CD14-positive monocyte (primary cell): ENCODE measurements around the gene RNF20. TPM values are rescaled to one million over a fixed set of nuclear protein-coding genes. Genes with fewer than 3 reads are reported as not detected.

Experiments used
- DNase-seq, 3 donors: peaks; one replicate each; pipeline ENCODE4 v3.0.0-alpha.2; 2011 to 2022
- H2AFZ ChIP-seq: 2 replicates; pipeline ENCODE4 v1.6.0; 2012; ENCODE audit warnings: mild to moderate bottlenecking, low read depth, low read length, inconsistent platforms; ENCODE audit not compliant: insufficient read depth, poor library complexity, severe bottlenecking
- H3K27ac ChIP-seq, 2 donors: 1 replicate in 1 of 2; 2 replicates in 1 of 2; pipeline ENCODE4 v1.5.1; 2012 to 2013; ENCODE audit warnings: low read length in 2 of 2, control low read depth in 1 of 2, inconsistent platforms in 1 of 2, low read depth in 1 of 2, mild to moderate bottlenecking in 1 of 2
- H3K27me3 ChIP-seq, 2 donors: one replicate each; pipeline versions ENCODE4 v1.6.0 to v1.6.1; 2011 to 2013; ENCODE audit warnings: low read length in 2 of 2; ENCODE audit not compliant: control insufficient read depth in 2 of 2, insufficient read depth in 2 of 2
- H3K36me3 ChIP-seq, 2 donors: replicated peaks in 1 of 2; 1 replicate in 1 of 2; 2 replicates in 1 of 2; pipeline versions ENCODE4 v1.5.1 to v1.6.1; 2012 to 2013; ENCODE audit warnings: low read length in 2 of 2, control low read depth in 1 of 2, inconsistent platforms in 1 of 2, mild to moderate bottlenecking in 1 of 2; ENCODE audit not compliant: insufficient read depth in 2 of 2, control insufficient read depth in 1 of 2
- H3K4me1 ChIP-seq, 2 donors: 1 replicate in 1 of 2; 2 replicates in 1 of 2; pipeline versions ENCODE4 v1.5.1 to v1.6.1; 2012 to 2013; ENCODE audit warnings: low read length in 2 of 2, control low read depth in 1 of 2, inconsistent platforms in 1 of 2, mild to moderate bottlenecking in 1 of 2, moderate library complexity in 1 of 2; ENCODE audit not compliant: insufficient read depth in 2 of 2, control insufficient read depth in 1 of 2
- H3K4me2 ChIP-seq: replicated peaks from 2 replicates; pipeline ENCODE3; 2012; ENCODE audit warnings: low read length, moderate library complexity, mild to moderate bottlenecking; ENCODE audit not compliant: poor library complexity, severe bottlenecking; ENCODE audit errors: extremely low read depth
- H3K4me3 ChIP-seq, 3 experiments: fragments of 200-600 bp in 1 of 3; sonication (generic) in 1 of 3; replicated peaks in 1 of 3; 1 replicate in 2 of 3; 2 replicates in 1 of 3; pipeline ENCODE4 v1.5.1; 2011 to 2013; ENCODE audit warnings: low read length in 3 of 3, mild to moderate bottlenecking in 3 of 3, control low read depth in 2 of 3, low read depth in 2 of 3, inconsistent platforms in 1 of 3, moderate library complexity in 1 of 3
- H3K79me2 ChIP-seq: 2 replicates; pipeline ENCODE4 v1.6.0; 2012; ENCODE audit warnings: mild to moderate bottlenecking, control low read depth, inconsistent platforms, low read length, moderate library complexity; ENCODE audit not compliant: insufficient read depth
- H3K9ac ChIP-seq: 2 replicates; pipeline ENCODE4 v1.6.0; 2017; ENCODE audit warnings: low read length, mild to moderate bottlenecking; ENCODE audit not compliant: insufficient read depth, poor library complexity, severe bottlenecking
- H3K9me3 ChIP-seq, 2 donors: replicated peaks in 1 of 2; 1 replicate in 1 of 2; 2 replicates in 1 of 2; pipeline versions ENCODE4 v1.5.1 to v1.6.1; 2012 to 2013; ENCODE audit warnings: low read length in 2 of 2, control low read depth in 1 of 2; ENCODE audit not compliant: control insufficient read depth in 1 of 2, insufficient read depth in 1 of 2
- H4K20me1 ChIP-seq: 2 replicates; pipeline ENCODE4 v1.6.0; 2012; ENCODE audit warnings: mild to moderate bottlenecking, low read length, control low read depth, moderate library complexity; ENCODE audit not compliant: insufficient read depth
- H3K27ac Mint-ChIP-seq, 7 donors: one replicate each; pipeline ENCODE4 v1.8.0; 2020; ENCODE audit warnings: mild to moderate bottlenecking in 7 of 7, mixed read lengths in 7 of 7, moderate library complexity in 6 of 7, inconsistent platforms in 2 of 7
- H3K27me3 Mint-ChIP-seq, 3 donors: one replicate each; pipeline ENCODE4 v1.8.0; 2021 to 2022; ENCODE audit warnings: low read depth in 3 of 3, mild to moderate bottlenecking in 3 of 3, mixed read lengths in 3 of 3, moderate library complexity in 3 of 3, inconsistent platforms in 1 of 3
- H3K36me3 Mint-ChIP-seq, 2 donors: one replicate each; pipeline ENCODE4 v1.8.0; 2020; ENCODE audit warnings: mixed read lengths in 2 of 2, inconsistent platforms in 1 of 2, mild to moderate bottlenecking in 1 of 2
- H3K4me1 Mint-ChIP-seq: one replicate; pipeline ENCODE4 v1.8.0; 2020; ENCODE audit warnings: mild to moderate bottlenecking, mixed read lengths
- H3K4me3 Mint-ChIP-seq, 2 donors: one replicate each; pipeline ENCODE4 v1.8.0; 2020; ENCODE audit warnings: mild to moderate bottlenecking in 2 of 2, mixed read lengths in 2 of 2, moderate library complexity in 1 of 2
- H3K9me3 Mint-ChIP-seq, 7 donors: one replicate each; pipeline ENCODE4 v1.8.0; 2020 to 2022; ENCODE audit warnings: mixed read lengths in 7 of 7, mild to moderate bottlenecking in 6 of 7, moderate library complexity in 6 of 7, inconsistent platforms in 2 of 7
- CTCF ChIP-seq: fragments of 200-600 bp; IDR thresholded peaks from one replicate; pipeline ENCODE4 v1.8.0; 2022; ENCODE audit warnings: antibody characterized with exemption, mild to moderate bottlenecking
- WGBS: methylation state at CpG from one replicate; pipeline ENCODE4 v1.1.5; 2013; ENCODE audit warnings: missing lambda C conversion rate; ENCODE audit not compliant: insufficient coverage; 5-methylcytosine and 5-hydroxymethylcytosine counted together
- intact Hi-C, 2 donors: fragments of 100-400 bp; cut with micrococcal nuclease; formaldehyde crosslinking; loops; one replicate each; pipeline versions ENCODE4 v1.15.0 to v1.15.1; 2023
- polyA plus RNA-seq, 3 donors: library from polyadenylated mRNA; depleted of rRNA in 1 of 3; unstranded in 2 of 3; stranded (reverse) in 1 of 3; fragments of 300-500 nt in 2 of 3; fragments of >200 nt in 1 of 3; fragmentation: Illumina TruSeq in 2 of 3; gene quantifications; 1 replicate in 2 of 3; 2 replicates in 1 of 3; pipeline ENCODE4 v1.2.3, GENCODE V29; 2012 to 2021

Gene RNF20
- polyA plus RNA-seq, 3 donors: 7.2 to 35.2 (median 22.3) TPM

GRCh38 chr9:101528015-101528414 lies 5.6 kb upstream of the RNF20 start:
- Histone ChIP-seq H3K4me3 (no peak overlapping the region), H3K36me3 (no peaks in the 10 kb centered on the region), H3K4me1 (peaks cover 2 to 3% of the 10 kb centered on the region in 2 donors), H3K4me2 (no peak overlapping the region), H3K27me3 (peaks cover 0 to 6% of the 10 kb centered on the region in 2 donors), H4K20me1 (no peaks in the 10 kb centered on the region), H3K9ac (no peak overlapping the region), H2AFZ (no peak overlapping the region), H3K79me2 (no peaks in the 10 kb centered on the region), H3K27ac (no peak overlapping the region), H3K9me3 (no peaks in the 10 kb centered on the region)
- Mint-ChIP-seq H3K4me3 (no peak overlapping the region), H3K27ac (no peak overlapping the region), H3K9me3 (peaks cover 0 to 3% (median 0%) of the 10 kb centered on the region in 7 donors), H3K36me3 (no peaks in the 10 kb centered on the region), H3K27me3 (peaks cover 3 to 10% (median 4%) of the 10 kb centered on the region in 3 donors), H3K4me1 (peaks cover 3% of the 10 kb centered on the region)
- no peak for TF ChIP-seq CTCF
- no peak for DNase-seq
- intact Hi-C loops: loop anchor here (5.0 to 10.0 kb wide), 3 partner anchors 63 to 813 kb away; no protein-coding TSS in a partner anchor

GRCh38 chr9:101530076-101530711 lies 3.5 kb upstream of the RNF20 start:
- Mint-ChIP-seq H3K36me3 (peaks cover under 1 to 2% of the 10 kb centered on the region in 2 donors), H3K4me1 (peaks cover 14% of the 10 kb centered on the region), H3K9me3 (no peaks in the 10 kb centered on the region), H3K27ac (no peak overlapping the region), H3K4me3 (no peak overlapping the region), H3K27me3 (peaks cover 2 to 7% (median 2%) of the 10 kb centered on the region in 3 donors)
- no CpG with 5 or more reads among the region's 6 CpGs for WGBS
- Histone ChIP-seq H2AFZ (no peak overlapping the region), H3K4me3 (no peak overlapping the region), H3K9ac (no peak overlapping the region), H3K79me2 (peaks cover 14% of the 10 kb centered on the region), H3K27me3 (peaks cover 0 to 4% of the 10 kb centered on the region in 2 donors), H3K9me3 (no peaks in the 10 kb centered on the region), H3K36me3 (peaks cover 0 to under 1% of the 10 kb centered on the region in 2 donors), H3K4me2 (no peak overlapping the region), H3K4me1 (peaks cover 11 to 17% of the 10 kb centered on the region in 2 donors), H4K20me1 (no peaks in the 10 kb centered on the region), H3K27ac (no peak overlapping the region)
- TF ChIP-seq CTCF: peak; percentile 92
- peak; percentile 80 to 85 (median 83) for DNase-seq
- intact Hi-C loops: loop anchor here in 1 of 2 donors (5.0 kb wide), 1 partner anchor 133 kb away; the partner anchor contains the start of genes MRPL50 and ZNF189
